NCI-H1092 (cell line): ENCODE data around the gene POU2F1.

ENCODE experiments used
- DNase-seq: peaks from one replicate; lab custom pipeline; 2025; lab: John Stamatoyannopoulos, UW

POU2F1 gene

GRCh38 chr1:167469280-167469965, 248.7 kb downstream of the POU2F1 start:
- no peak for DNase-seq

- DNase-seq = no peak
Observed at GRCh38 chr1:167471568-167471967, 250.9 kb downstream of the POU2F1 start.

GRCh38 chr1:167472752-167473521, 252.3 kb downstream of the POU2F1 start:
- no peak for DNase-seq

GRCh38 chr1:167473761-167474160, 253.1 kb downstream of the POU2F1 start:
- DNase-seq = no peak

- DNase-seq = no peak
Observed at GRCh38 chr1:167474191-167474641, 253.5 kb downstream of the POU2F1 start.

GRCh38 chr1:167476061-167476460, 255.4 kb downstream of the POU2F1 start:
- no peak for DNase-seq
